NCI-H1092 treated with DMSO at 0.1 percent for 48 hours (cell line): ENCODE data around the gene RBM44.

Source experiments
- DNase-seq: peaks from one replicate; lab custom pipeline; 2025; lab: John Stamatoyannopoulos, UW

Gene RBM44

GRCh38 chr2:237886685-237887481, 88.3 kb downstream of the RBM44 start:
- no peak for DNase-seq

GRCh38 chr2:237888389-237888788, 89.8 kb downstream of the RBM44 start:
- no peak for DNase-seq

GRCh38 chr2:237889016-237889415, 90.4 kb downstream of the RBM44 start:
- no peak for DNase-seq

GRCh38 chr2:237889811-237890210, 91.2 kb downstream of the RBM44 start:
- no peak for DNase-seq
